K562 (cell line): Measurements from ENCODE around the gene GALR3. TPM values are rescaled to one million over a fixed set of nuclear protein-coding genes. Genes with fewer than 3 reads are reported as not detected.
A peak's percentile ranks its signal among the peaks of the same experiment; 100 is the strongest.

Experiments
- ATAC-seq: fragments of 200-7000 bp; cut with Tn5 transposase; 3 replicates; pipeline ENCODE4 v1.9.1; 2020; ENCODE audit warnings: moderate library complexity
- BruUV-seq: library from RNA; stranded (reverse); fragments of 400-500 nt; replicated peaks from 2 replicates; lab custom pipeline; 2021; lab: Mats Ljungman, UMichigan
- CTCF ChIA-PET: fragments of 300-600 bp; formaldehyde crosslinking; extraction: SDS; loops from one replicate; lab custom pipeline; 2021; ENCODE audit warnings: low intra/inter-chr PET ratio; lab: Yijun Ruan, JAX
- POLR2A ChIA-PET: fragments of 300-600, 350-650 bp; sonication (Branson Sonifier 250); formaldehyde crosslinking; extraction: SDS; loops from one replicate; lab custom pipeline; 2021; ENCODE audit warnings: antibody characterized with exemption, inconsistent platforms; lab: Yijun Ruan, JAX
- DNase-seq, 4 experiments: peaks; one replicate each; pipeline versions ENCODE4 v3.0.0 to v3.0.0-alpha.2; 2011 to 2018; ENCODE audit warnings: low spot score in 3 of 4, mixed read lengths in 3 of 4; ENCODE audit errors: extremely low read depth in 1 of 4
- FAIRE-seq: peaks from 2 replicates; lab custom pipeline; 2011; peaks lifted over from hg19 to GRCh38; lab: Jason Lieb, UNC
- H2AFZ ChIP-seq: 2 replicates; pipeline ENCODE4 v1.6.0; 2011; ENCODE audit warnings: low read depth, low read length, control low read depth, inconsistent platforms
- H3K27ac ChIP-seq: fragments of 200-600 bp; 3 replicates; pipeline ENCODE4 v1.8.0; 2011; ENCODE audit warnings: low read depth, mild to moderate bottlenecking, control low read depth, inconsistent platforms, low read length, moderate library complexity, mixed read lengths; ENCODE audit errors: extremely low read depth
- H3K27me3 ChIP-seq, 2 experiments: fragments of 300-600 bp in 1 of 2; 2 replicates in 1 of 2; 3 replicates in 1 of 2; pipeline versions ENCODE4 v1.6.0 to v1.8.0; 2011; ENCODE audit warnings: inconsistent platforms in 2 of 2, low read length in 2 of 2, mild to moderate bottlenecking in 1 of 2, mixed read lengths in 1 of 2, moderate library complexity in 1 of 2; ENCODE audit not compliant: control insufficient read depth in 2 of 2, insufficient read depth in 2 of 2
- H3K36me3 ChIP-seq: fragments of 300-600 bp; 3 replicates; pipeline ENCODE4 v1.8.0; 2011; ENCODE audit warnings: mild to moderate bottlenecking, low read length, inconsistent platforms; ENCODE audit not compliant: control insufficient read depth, insufficient read depth
- H3K4me1 ChIP-seq, 2 experiments: fragments of 200-600 bp in 1 of 2; replicated peaks in 1 of 2; 2 replicates in 1 of 2; 3 replicates in 1 of 2; pipeline versions ENCODE4 v1.5.1 to v1.8.0; 2011; ENCODE audit warnings: inconsistent platforms in 2 of 2, low read length in 2 of 2, mild to moderate bottlenecking in 1 of 2, mixed read lengths in 1 of 2, moderate library complexity in 1 of 2; ENCODE audit not compliant: control insufficient read depth in 2 of 2, insufficient read depth in 2 of 2
- H3K4me2 ChIP-seq: 2 replicates; pipeline ENCODE4 v1.6.1; 2011; ENCODE audit warnings: low read length, control low read depth, inconsistent platforms, mixed read lengths; ENCODE audit not compliant: insufficient read depth
- H3K4me3 ChIP-seq: fragments of 200-600 bp; sonication (generic), shearing (Covaris generic); 2 replicates; pipeline ENCODE4 v1.5.1; 2016; ENCODE audit warnings: control low read depth, inconsistent platforms
- H3K79me2 ChIP-seq: fragments of 200-600 bp; 3 replicates; pipeline ENCODE4 v1.8.0; 2011; ENCODE audit warnings: low read length, inconsistent platforms; ENCODE audit not compliant: control insufficient read depth, insufficient read depth
- H3K9ac ChIP-seq, 2 experiments: 2 replicates each; pipeline versions ENCODE4 v1.6.0 to v1.6.1; 2011; ENCODE audit warnings: low read depth in 2 of 2, low read length in 2 of 2, control low read depth in 1 of 2, inconsistent platforms in 1 of 2, mild to moderate bottlenecking in 1 of 2, mixed read lengths in 1 of 2; ENCODE audit not compliant: insufficient read depth in 1 of 2
- H3K9me1 ChIP-seq: one replicate; pipeline ENCODE4 v1.6.0; 2011; ENCODE audit warnings: inconsistent platforms, mild to moderate bottlenecking, low read length, moderate library complexity; ENCODE audit not compliant: control insufficient read depth, insufficient read depth
- H3K9me3 ChIP-seq: replicated peaks from 2 replicates; pipeline ENCODE4 v1.5.1; 2011; ENCODE audit warnings: low read depth, low read length, inconsistent platforms; ENCODE audit not compliant: control insufficient read depth, insufficient read depth
- H4K20me1 ChIP-seq: replicated peaks from 2 replicates; pipeline ENCODE4 v1.6.1; 2011; ENCODE audit warnings: low read length, inconsistent platforms, mixed read lengths; ENCODE audit not compliant: control insufficient read depth, insufficient read depth
- BHLHE40 ChIP-seq: IDR thresholded peaks from 2 replicates; pipeline ENCODE4 v1.6.1; 2011; ENCODE audit warnings: low read length, improper control_type of control experiment
- CBFA2T3 ChIP-seq: fragments of 450-650 bp; IDR thresholded peaks from 2 replicates; pipeline ENCODE4 v1.6.1; 2017
- ELK1 ChIP-seq: sonication (generic); formaldehyde crosslinking; IDR thresholded peaks from 2 replicates; pipeline ENCODE4 v1.8.1; 2022; ENCODE audit warnings: missing genetic modification reagents
- PURB ChIP-seq: sonication (generic); formaldehyde crosslinking; IDR thresholded peaks from 2 replicates; pipeline ENCODE4 v1.9.0; 2021; ENCODE audit warnings: low read depth, mild to moderate bottlenecking, missing genetic modification reagents
- RBFOX2 ChIP-seq: fragments of 200-400 bp; formaldehyde crosslinking; IDR thresholded peaks from 2 replicates; pipeline ENCODE4 v1.6.1; 2017; ENCODE audit warnings: low read depth, mild to moderate bottlenecking, low read length, moderate library complexity
- YY1 ChIP-seq, 3 experiments: IDR thresholded peaks; 2 replicates each; pipeline ENCODE4 v1.6.1; 2011; ENCODE audit warnings: low read length in 2 of 3, mild to moderate bottlenecking in 2 of 3, moderate library complexity in 2 of 3, borderline replicate concordance in 1 of 3, control low read depth in 1 of 3, low read depth in 1 of 3; ENCODE audit not compliant: insufficient read depth in 3 of 3, insufficient replicate concordance in 2 of 3, control insufficient read depth in 1 of 3, insufficient read length in 1 of 3; ENCODE audit errors: extremely low read depth in 1 of 3
- WGBS: fragments of 100-300 bp; shearing (Covaris generic); methylation state at CpG from one replicate; pipeline ENCODE4 v1.1.6; 2016; ENCODE audit warnings: low coverage, mixed read lengths; ENCODE audit not compliant: insufficient coverage; ENCODE audit errors: missing lambda C conversion rate; 5-methylcytosine and 5-hydroxymethylcytosine counted together
- in situ Hi-C: fragments of 300-500 bp; cut with MboI; formaldehyde crosslinking; loops from 4 replicates; pipeline ENCODE4 v1.15.0; 2018; ENCODE audit warnings: inconsistent platforms, mixed read lengths
- intact Hi-C: fragments of 100-400 bp; cut with micrococcal nuclease; formaldehyde crosslinking; loops from 2 replicates; pipeline ENCODE4 v1.14.2; 2022
- polyA plus RNA-seq, 8 experiments: library from polyadenylated mRNA; depleted of rRNA in 4 of 8; stranded (reverse) in 5 of 8; unstranded in 3 of 8; fragments of >200 nt; fragmentation: Nextera tagmentation in 2 of 8; fragmentation: Illumina TruSeq in 1 of 8; extraction: Ambion mirVana in 2 of 8; extraction: Trizol in 1 of 8; gene quantifications; 2 replicates each; pipeline versions ENCODE4 v1.2.1 to v1.2.3, GENCODE V29; 2011 to 2014; ENCODE audit warnings: inconsistent platforms in 1 of 8, missing spikeins in 1 of 8
- total RNA-seq, 7 experiments: library from RNA; depleted of rRNA in 6 of 7; stranded (reverse); fragments of >200 nt in 6 of 7; fragmentation: Illumina TruSeq in 2 of 7; extraction: Trizol in 2 of 7; gene quantifications; 2 replicates each; pipeline versions ENCODE4 v1.2.1 to v1.2.3, GENCODE V29; 2011 to 2021; ENCODE audit warnings: low replicate concordance in 1 of 7
- TF ChIP-seq, protein P1 (sequence below): fragments of 450-650 bp; IDR thresholded peaks from 2 replicates; pipeline ENCODE4 v1.6.1; 2016; ENCODE audit warnings: missing biosample characterization, missing genetic modification characterization

The GALR3 gene
- total and polyA plus RNA-seq, 9 of the 15 experiments (the other 6 are each of a cell fraction or from before 2014, with no cell fraction given), result 0.13 TPM; not detected in 8

DNA sequence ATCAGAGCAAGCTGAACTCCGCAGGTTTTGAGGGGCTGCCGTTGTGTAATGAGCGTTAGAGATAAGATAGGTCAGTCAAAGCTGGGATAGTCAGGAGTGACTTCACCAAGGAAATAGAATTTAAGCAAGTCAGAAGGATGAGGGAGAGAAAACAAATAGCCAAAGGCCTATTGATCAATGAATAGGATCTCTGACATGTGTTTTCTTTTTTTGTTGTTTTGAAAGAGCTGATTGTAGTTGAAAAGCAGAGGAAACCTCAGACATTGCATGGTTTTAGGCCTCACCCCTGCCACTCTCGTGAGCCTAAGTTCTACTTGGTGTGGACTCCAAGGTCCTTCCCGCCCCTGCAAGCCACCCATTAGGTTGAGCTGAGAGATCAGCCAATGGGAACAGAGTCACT lies 29.2 kb downstream of the GALR3 start:
- 61% methylated on average over 4 of the region's 5 CpGs for WGBS
- no peak overlapping the region for H3K9ac ChIP-seq
- H3K9me3 ChIP-seq, result no peaks in the 10 kb centered on the region
- POLR2A ChIA-PET, result interaction anchor here (0.6 to 1.3 kb wide), 4 partner anchors 8 to 1465 kb away, joined by 3 to 4 read pairs (median 3); partner anchors contain the start of genes ANKRD54, C22orf23, MYH9 and POLR2F
- no peaks in the 10 kb centered on the region for H3K9me1 ChIP-seq
- CTCF ChIA-PET, result no interaction called here
- H2AFZ ChIP-seq, result no peak overlapping the region
- in situ Hi-C loops (no loop called here), intact Hi-C loops (no loop called here)
- DNase-seq, result peak in 1 of 4 experiments; percentile 18
- peaks cover 69% of the 10 kb centered on the region for H3K36me3 ChIP-seq
- FAIRE-seq, result no peak
- no TSS peak for BruUV-seq
- H3K4me2 ChIP-seq, result no peak overlapping the region
- peaks cover 3 to 8% of the 10 kb centered on the region in 2 experiments; a peak in 3 of 5 replicates for H3K4me1 ChIP-seq
- H3K4me3 ChIP-seq, result no peak overlapping the region
- TF ChIP-seq RBFOX2, result 0 out of 2 replicates have a peak, but pooled peaks have one; percentile 15
- TF ChIP-seq, protein P1, sequence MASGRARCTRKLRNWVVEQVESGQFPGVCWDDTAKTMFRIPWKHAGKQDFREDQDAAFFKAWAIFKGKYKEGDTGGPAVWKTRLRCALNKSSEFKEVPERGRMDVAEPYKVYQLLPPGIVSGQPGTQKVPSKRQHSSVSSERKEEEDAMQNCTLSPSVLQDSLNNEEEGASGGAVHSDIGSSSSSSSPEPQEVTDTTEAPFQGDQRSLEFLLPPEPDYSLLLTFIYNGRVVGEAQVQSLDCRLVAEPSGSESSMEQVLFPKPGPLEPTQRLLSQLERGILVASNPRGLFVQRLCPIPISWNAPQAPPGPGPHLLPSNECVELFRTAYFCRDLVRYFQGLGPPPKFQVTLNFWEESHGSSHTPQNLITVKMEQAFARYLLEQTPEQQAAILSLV (tag), result no peak
- peaks cover 76% of the 10 kb centered on the region for H3K79me2 ChIP-seq
- H3K27ac ChIP-seq, result peak overlapping the region; percentile 13; the same call in 1 of the 3 replicates
- H4K20me1 ChIP-seq, result peaks cover 3% of the 10 kb centered on the region; the same call in 1 of the 2 replicates
- H3K27me3 ChIP-seq, result no peaks in the 10 kb centered on the region
- no peak for ATAC-seq

DNA sequence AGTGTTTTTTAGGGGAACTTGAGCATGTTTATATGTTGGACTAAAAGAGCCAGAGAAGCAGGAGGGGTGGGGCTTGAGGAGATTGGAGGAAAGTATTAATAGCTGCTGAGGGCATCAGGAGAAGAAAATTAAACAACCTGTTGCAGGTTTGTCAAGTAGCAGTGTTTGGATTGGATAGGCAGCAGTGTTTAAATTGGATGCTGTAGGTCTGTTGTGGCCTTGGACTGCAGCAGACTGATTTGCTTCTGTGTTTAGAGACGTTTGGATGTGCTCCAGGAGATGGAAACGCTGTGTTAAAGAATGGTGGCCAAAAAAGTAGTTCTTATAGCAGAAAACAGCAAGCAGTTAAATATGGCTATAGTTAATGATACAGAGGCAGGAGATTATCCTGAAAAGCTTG lies 31.8 kb downstream of the GALR3 start:
- POLR2A ChIA-PET, result interaction anchor here (1.3 to 1.4 kb wide), 2 partner anchors 9 to 11 kb away, joined by 3 read pairs; partner anchors contain the start of gene ANKRD54
- Histone ChIP-seq H3K9ac (no peak overlapping the region), H3K27ac (no peak overlapping the region), H3K4me1 (peaks cover 0 to 8% of the 10 kb centered on the region in 2 experiments; a peak in 2 of 5 replicates), H3K4me2 (no peak overlapping the region), H4K20me1 (peaks cover 3% of the 10 kb centered on the region; the same call in 1 of the 2 replicates)
- 69% methylated on average over 2 of the region's 2 CpGs for WGBS
- intact Hi-C loops, result no loop called here
- DNase-seq, result no peak
- TF ChIP-seq PURB (CRISPR knock-in tag) (no peak), CBFA2T3 (no peak), BHLHE40 (no peak), ELK1 (CRISPR knock-in tag) (no peak), YY1 (IDR thresholded peaks at IDR 0.05; ENCODE audit: borderline replicate concordance in 1 of 3, control insufficient read depth in 1 of 3, extremely low read depth in 1 of 3, insufficient read depth in 3 of 3, insufficient read length in 1 of 3, insufficient replicate concordance in 2 of 3, low read depth in 1 of 3, low read length in 2 of 3) (no peak)
- TF ChIP-seq, all 486 proteins: peak for 0
- CTCF ChIA-PET, result no interaction called here
- Histone ChIP-seq H3K36me3 (peaks cover 85% of the 10 kb centered on the region), H3K79me2 (peaks cover 60% of the 10 kb centered on the region), H3K27me3 (no peaks in the 10 kb centered on the region), H3K9me1 (no peaks in the 10 kb centered on the region), H2AFZ (no peak overlapping the region), H3K4me3 (no peak overlapping the region), H3K9me3 (no peaks in the 10 kb centered on the region)
- in situ Hi-C loops, result no loop called here
- no peak for ATAC-seq
- no peak for FAIRE-seq
- BruUV-seq, result no TSS peak
